PFSK-1 (cell line): ENCODE data around the gene TOR1A.

Source experiments
- FOXP2 ChIP-seq: optimal IDR thresholded peaks from 2 replicates; pipeline ENCODE3; 2011; ENCODE audit warnings: borderline replicate concordance, control low read depth, inconsistent platforms; ENCODE audit not compliant: insufficient read depth; ENCODE audit errors: extremely low read length, extremely low read depth
- POLR2AphosphoS5 ChIP-seq: IDR thresholded peaks from 2 replicates; pipeline ENCODE4 v1.6.1; 2012; ENCODE audit warnings: low read depth, mild to moderate bottlenecking, control low read depth, low read length, moderate library complexity
- REST ChIP-seq, 2 experiments: IDR thresholded peaks; 2 replicates each; pipeline versions ENCODE4 v1.6.1 to v1.8.0; 2011 to 2012; ENCODE audit warnings: low read depth in 2 of 2, low read length in 2 of 2, control low read depth in 1 of 2, inconsistent platforms in 1 of 2, mild to moderate bottlenecking in 1 of 2, moderate library complexity in 1 of 2; ENCODE audit not compliant: insufficient read depth in 1 of 2
- SIN3A ChIP-seq: IDR thresholded peaks from 2 replicates; pipeline ENCODE4 v1.6.1; 2012; ENCODE audit warnings: mild to moderate bottlenecking, low read length, moderate library complexity, borderline replicate concordance; ENCODE audit not compliant: insufficient read depth
- TAF1 ChIP-seq: IDR thresholded peaks from 2 replicates; pipeline ENCODE4 v1.6.1; 2012; ENCODE audit warnings: low read length, control low read depth, borderline replicate concordance; ENCODE audit not compliant: insufficient read depth

TOR1A gene

GRCh38 chr9:129802833-129803675 is 20.9 kb downstream of the TOR1A start, which contains the start of gene TOR1B:
TSS of gene TOR1B (plus strand) at chr9:129803184. CDS start at chr9:129803213, 29 bp downstream.
- peak; percentile 82 for TF ChIP-seq POLR2AphosphoS5
- TF ChIP-seq TAF1, result peak; percentile 72
- TF ChIP-seq REST (IDR thresholded peaks at IDR 0.05; ENCODE audit: insufficient read depth in 1 of 2, low read depth in 2 of 2, low read length in 2 of 2), result no peak
- peak; percentile 78 for TF ChIP-seq FOXP2
- TF ChIP-seq SIN3A, result no peak

GRCh38 chr9:129801504-129801903 is 22.4 kb downstream of the TOR1A start:
- TF ChIP-seq FOXP2 (no peak), TAF1 (no peak), POLR2AphosphoS5 (no peak), SIN3A (no peak), REST (IDR thresholded peaks at IDR 0.05; ENCODE audit: insufficient read depth in 1 of 2, low read depth in 2 of 2, low read length in 2 of 2) (no peak)

GRCh38 chr9:129798973-129799372 is 25.0 kb downstream of the TOR1A start:
- no peak for TF ChIP-seq TAF1
- no peak for TF ChIP-seq FOXP2
- no peak for TF ChIP-seq POLR2AphosphoS5
- no peak for TF ChIP-seq SIN3A
- TF ChIP-seq REST (IDR thresholded peaks at IDR 0.05; ENCODE audit: insufficient read depth in 1 of 2, low read depth in 2 of 2, low read length in 2 of 2), result no peak

- no peak for TF ChIP-seq REST (IDR thresholded peaks at IDR 0.05; ENCODE audit: insufficient read depth in 1 of 2, low read depth in 2 of 2, low read length in 2 of 2)
- no peak for TF ChIP-seq TAF1
- no peak for TF ChIP-seq SIN3A
- no peak for TF ChIP-seq POLR2AphosphoS5
- no peak for TF ChIP-seq FOXP2
Observed at GRCh38 chr9:129794549-129794948, 29.4 kb downstream of the TOR1A start.
